ENCODE measurements around the gene RFX3.

RFX3 gene

DNA sequence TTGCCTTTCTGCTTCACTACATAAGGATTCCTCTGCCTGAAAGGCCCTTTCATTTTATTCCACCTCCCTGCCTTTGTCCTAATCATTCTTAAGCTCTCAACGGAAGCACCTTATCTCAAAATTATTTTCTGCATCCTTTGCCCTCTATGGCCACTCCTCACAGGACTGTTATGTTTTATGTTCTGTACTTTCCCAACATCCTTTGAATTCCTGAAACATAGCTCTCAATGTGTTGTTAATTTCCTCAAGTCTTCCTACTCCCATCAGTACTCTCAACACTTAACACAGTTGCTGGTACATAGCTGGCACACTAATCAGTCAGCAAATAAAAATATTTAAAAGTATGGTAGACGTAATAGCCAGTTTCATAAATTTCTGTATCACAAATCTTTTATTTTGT is 193.0 kb downstream of the RFX3 start:
- Histone ChIP-seq H4K20me1 (ENCODE audit: insufficient read depth, low read length) (no peaks in the 10 kb centered on the region), H3K9me2 (ENCODE audit: low read depth, low read length) (no peaks in the 10 kb centered on the region), H2AFZ (ENCODE audit: low read length) (no peak overlapping the region), H3K4me2 (ENCODE audit: low read length) (no peak overlapping the region), H3K27ac (ENCODE audit: low read depth, low read length, poor library complexity, severe bottlenecking) (no peak overlapping the region), H3K4me3 (ENCODE audit: low read depth, low read length, poor library complexity, severe bottlenecking) (no peak overlapping the region), H3K9ac (ENCODE audit: low read length) (no peak overlapping the region), H3K9me3 (ENCODE audit: low read length) (no peaks in the 10 kb centered on the region), H3K4me1 (ENCODE audit: insufficient read depth, low read length, severe bottlenecking) (no peaks in the 10 kb centered on the region), H3K27me3 (ENCODE audit: insufficient read depth, low read length) (no peaks in the 10 kb centered on the region), H3F3A (ENCODE audit: insufficient read depth, low read length) (no peaks in the 10 kb centered on the region), H3K36me3 (ENCODE audit: insufficient read depth, low read length) (peaks cover 8% of the 10 kb centered on the region), H3K79me2 (ENCODE audit: insufficient read depth, low read length) (no peaks in the 10 kb centered on the region)
- TF ChIP-seq EZH2 (IDR thresholded peaks at IDR 0.05; ENCODE audit: borderline replicate concordance, low read length), result no peak
- TF ChIP-seq, protein P1, sequence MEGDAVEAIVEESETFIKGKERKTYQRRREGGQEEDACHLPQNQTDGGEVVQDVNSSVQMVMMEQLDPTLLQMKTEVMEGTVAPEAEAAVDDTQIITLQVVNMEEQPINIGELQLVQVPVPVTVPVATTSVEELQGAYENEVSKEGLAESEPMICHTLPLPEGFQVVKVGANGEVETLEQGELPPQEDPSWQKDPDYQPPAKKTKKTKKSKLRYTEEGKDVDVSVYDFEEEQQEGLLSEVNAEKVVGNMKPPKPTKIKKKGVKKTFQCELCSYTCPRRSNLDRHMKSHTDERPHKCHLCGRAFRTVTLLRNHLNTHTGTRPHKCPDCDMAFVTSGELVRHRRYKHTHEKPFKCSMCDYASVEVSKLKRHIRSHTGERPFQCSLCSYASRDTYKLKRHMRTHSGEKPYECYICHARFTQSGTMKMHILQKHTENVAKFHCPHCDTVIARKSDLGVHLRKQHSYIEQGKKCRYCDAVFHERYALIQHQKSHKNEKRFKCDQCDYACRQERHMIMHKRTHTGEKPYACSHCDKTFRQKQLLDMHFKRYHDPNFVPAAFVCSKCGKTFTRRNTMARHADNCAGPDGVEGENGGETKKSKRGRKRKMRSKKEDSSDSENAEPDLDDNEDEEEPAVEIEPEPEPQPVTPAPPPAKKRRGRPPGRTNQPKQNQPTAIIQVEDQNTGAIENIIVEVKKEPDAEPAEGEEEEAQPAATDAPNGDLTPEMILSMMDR (IDR thresholded peaks at IDR 0.05; ENCODE audit: low read length), result no peak

DNA sequence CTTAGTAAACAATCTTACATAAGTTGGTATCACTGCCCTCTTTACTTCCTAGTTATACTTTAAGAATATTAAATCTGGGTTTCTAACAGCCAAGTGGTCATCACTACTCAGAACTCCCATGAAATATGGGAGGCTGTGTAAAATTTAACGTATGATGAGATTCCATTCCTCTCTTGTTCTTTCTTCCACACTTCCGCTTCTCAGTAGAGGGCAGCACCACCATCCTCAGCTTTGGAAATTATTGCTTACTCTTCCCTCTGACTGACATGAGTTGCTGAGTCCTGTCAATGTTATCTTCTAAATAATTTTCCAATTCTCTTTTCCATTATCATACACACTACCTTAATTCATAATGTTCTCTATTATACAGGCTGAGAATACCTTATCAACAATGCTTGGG is 194.0 kb downstream of the RFX3 start:
- H3F3A ChIP-seq (ENCODE audit: insufficient read depth, low read length), result no peaks in the 10 kb centered on the region

DNA sequence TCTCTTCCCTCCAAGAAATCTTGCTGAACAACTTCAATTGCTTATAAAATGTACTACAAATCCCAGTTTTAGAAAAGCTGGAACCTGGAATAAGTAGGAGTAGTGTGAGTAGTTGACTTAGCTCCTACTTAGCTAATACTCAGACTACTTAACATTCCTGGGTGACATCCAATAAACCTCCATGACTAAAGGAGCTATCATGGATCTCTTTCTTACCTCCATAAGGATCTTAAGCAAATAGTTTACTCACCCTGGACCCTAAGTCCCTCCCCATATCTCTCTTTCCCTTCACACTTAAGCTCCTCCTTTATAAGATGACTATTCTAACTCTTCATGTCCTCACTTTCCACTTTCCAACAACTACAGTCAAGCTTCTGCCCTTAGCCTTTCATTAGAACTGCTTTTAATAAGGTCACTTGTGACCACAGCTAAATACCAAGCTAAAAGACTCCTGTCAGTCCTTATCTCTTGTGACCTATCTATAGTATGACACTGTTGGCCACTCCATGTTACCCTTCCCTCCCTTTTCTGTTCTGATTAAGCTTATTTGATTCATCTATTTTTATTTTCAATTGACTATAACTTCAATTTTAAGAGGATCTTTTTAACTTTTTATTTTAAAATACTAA is 194.9 kb downstream of the RFX3 start:
- Histone ChIP-seq H4K20me1 (ENCODE audit: insufficient read depth, low read length) (no peaks in the 10 kb centered on the region), H3K4me1 (ENCODE audit: insufficient read depth, low read length, severe bottlenecking) (no peaks in the 10 kb centered on the region), H3K4me3 (ENCODE audit: low read depth, low read length, poor library complexity, severe bottlenecking) (no peak overlapping the region), H3K27ac (ENCODE audit: low read depth, low read length, poor library complexity, severe bottlenecking) (no peak overlapping the region), H3K27me3 (ENCODE audit: insufficient read depth, low read length) (no peaks in the 10 kb centered on the region), H3K4me2 (ENCODE audit: low read length) (no peak overlapping the region), H3K9ac (ENCODE audit: low read length) (no peak overlapping the region), H3K36me3 (ENCODE audit: insufficient read depth, low read length) (peaks cover 8% of the 10 kb centered on the region), H3F3A (ENCODE audit: insufficient read depth, low read length) (no peaks in the 10 kb centered on the region), H3K79me2 (ENCODE audit: insufficient read depth, low read length) (no peaks in the 10 kb centered on the region), H3K9me2 (ENCODE audit: low read depth, low read length) (no peaks in the 10 kb centered on the region), H2AFZ (ENCODE audit: low read length) (no peak overlapping the region), H3K9me3 (ENCODE audit: low read length) (no peaks in the 10 kb centered on the region)
- no peak for TF ChIP-seq EZH2 (IDR thresholded peaks at IDR 0.05; ENCODE audit: borderline replicate concordance, low read length)
- TF ChIP-seq, protein P1 (IDR thresholded peaks at IDR 0.05; ENCODE audit: low read length), result no peak

More for the DNA sequence above, 194.0 kb downstream of the RFX3 start:
- H3K4me3 ChIP-seq (ENCODE audit: low read depth, low read length, poor library complexity, severe bottlenecking), result no peak overlapping the region
- H3K27ac ChIP-seq (ENCODE audit: low read depth, low read length, poor library complexity, severe bottlenecking), result no peak overlapping the region
- H3K4me2 ChIP-seq (ENCODE audit: low read length), result no peak overlapping the region
- no peaks in the 10 kb centered on the region for H4K20me1 ChIP-seq (ENCODE audit: insufficient read depth, low read length)
- H3K9me2 ChIP-seq (ENCODE audit: low read depth, low read length), result no peaks in the 10 kb centered on the region
- no peaks in the 10 kb centered on the region for H3K27me3 ChIP-seq (ENCODE audit: insufficient read depth, low read length)
- H3K36me3 ChIP-seq (ENCODE audit: insufficient read depth, low read length), result peaks cover 8% of the 10 kb centered on the region
- H3K9ac ChIP-seq (ENCODE audit: low read length), result no peak overlapping the region
- H3K9me3 ChIP-seq (ENCODE audit: low read length), result no peaks in the 10 kb centered on the region
- H2AFZ ChIP-seq (ENCODE audit: low read length), result no peak overlapping the region
- H3K4me1 ChIP-seq (ENCODE audit: insufficient read depth, low read length, severe bottlenecking), result no peaks in the 10 kb centered on the region
- H3K79me2 ChIP-seq (ENCODE audit: insufficient read depth, low read length), result no peaks in the 10 kb centered on the region
- TF ChIP-seq, protein P1 (IDR thresholded peaks at IDR 0.05; ENCODE audit: low read length), result peak; percentile 39; the same call in 1 of the 2 replicates
- TF ChIP-seq EZH2 (IDR thresholded peaks at IDR 0.05; ENCODE audit: borderline replicate concordance, low read length), result no peak

All from OCI-LY1 (cell line).